GM19351 (cell line): Measurements from ENCODE around the gene KLF2.
"Not testable (repeated sequence)": the region's sequence is repeated elsewhere in the genome, so short reads cannot be mapped to it uniquely, and the experiment has no call there.

Experiments
- ATAC-seq: cut with Tn5 transposase; IDR thresholded peaks from one replicate; pipeline ENCODE4 v1.9.1; 2021; ENCODE audit warnings: mild to moderate bottlenecking, moderate library complexity; ENCODE audit not compliant: unreplicated experiment

The KLF2 gene

DNA sequence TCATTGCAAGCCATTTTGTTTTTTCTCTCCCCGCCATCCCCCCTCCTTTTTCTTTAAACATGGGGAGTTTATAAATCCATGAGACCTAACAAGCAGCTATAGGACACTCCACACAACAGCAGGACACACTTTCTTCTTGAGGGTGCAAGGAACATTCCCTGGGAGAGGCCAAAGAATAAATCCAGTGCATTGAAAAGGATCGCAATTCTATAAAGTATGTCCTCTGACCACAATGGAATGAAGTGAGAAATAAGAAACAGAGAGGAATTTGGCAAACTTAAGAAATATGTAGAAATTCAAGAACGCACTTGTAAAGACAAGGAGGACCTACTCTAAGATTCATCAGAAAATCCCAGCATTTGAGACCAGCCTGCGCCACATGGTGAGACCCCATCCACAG is 11.9 kb downstream of the KLF2 start:
- ATAC-seq: no peak

- no peak for ATAC-seq
These were observed 13.3 kb downstream of the KLF2 start for GRCh38 chr19:16337809-16338469.

GRCh38 chr19:16338470-16339360 is 14.1 kb downstream of the KLF2 start:
- no peak for ATAC-seq

DNA sequence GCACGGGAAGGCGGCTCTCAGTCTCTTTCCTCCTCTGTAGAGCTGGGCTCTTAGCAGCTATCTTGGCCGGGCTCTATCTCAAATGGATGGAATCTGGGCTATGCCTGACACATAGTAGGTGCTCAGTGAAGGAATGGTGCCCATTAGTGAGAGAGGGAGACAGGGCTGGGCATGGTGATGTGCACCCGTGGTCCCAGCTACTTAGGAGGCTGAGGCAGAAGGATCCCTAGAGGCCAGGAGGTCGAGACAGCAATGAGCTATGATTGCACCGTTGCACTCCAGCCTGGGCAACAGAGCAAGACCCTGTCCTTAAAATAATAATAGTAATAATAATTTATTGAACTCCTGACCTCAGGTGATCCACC is 14.7 kb downstream of the KLF2 start:
- no peak for ATAC-seq

- ATAC-seq: no peak
These were observed 15.5 kb downstream of the KLF2 start for GRCh38 chr19:16340092-16340491.

- no peak for ATAC-seq
These were observed 16.0 kb downstream of the KLF2 start for GRCh38 chr19:16340654-16341053.

- peak; percentile 58 for ATAC-seq
These were observed 17.5 kb downstream of the KLF2 start for GRCh38 chr19:16342002-16342715.

DNA sequence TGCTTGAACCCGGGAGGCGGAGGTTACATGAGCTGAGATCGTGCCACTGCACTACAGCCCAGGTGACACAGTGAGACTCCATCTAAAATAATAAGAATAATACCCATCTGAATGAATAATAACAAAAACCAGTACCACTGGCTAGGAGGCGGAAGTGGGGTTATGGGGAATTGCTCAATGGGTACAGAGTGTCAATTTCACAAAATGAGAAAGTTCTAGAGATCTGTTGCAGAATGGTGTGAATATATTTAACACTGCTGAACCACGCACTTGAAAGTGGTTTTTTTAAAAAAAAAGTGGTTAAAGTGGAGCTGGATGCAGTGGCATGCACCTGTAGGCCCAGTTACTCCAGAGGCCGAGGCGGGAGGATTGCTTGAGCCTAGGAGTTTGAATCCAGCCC is 18.5 kb downstream of the KLF2 start:
- ATAC-seq: no peak

GRCh38 chr19:16345457-16345856 is 20.8 kb downstream of the KLF2 start:
- ATAC-seq: no peak

DNA sequence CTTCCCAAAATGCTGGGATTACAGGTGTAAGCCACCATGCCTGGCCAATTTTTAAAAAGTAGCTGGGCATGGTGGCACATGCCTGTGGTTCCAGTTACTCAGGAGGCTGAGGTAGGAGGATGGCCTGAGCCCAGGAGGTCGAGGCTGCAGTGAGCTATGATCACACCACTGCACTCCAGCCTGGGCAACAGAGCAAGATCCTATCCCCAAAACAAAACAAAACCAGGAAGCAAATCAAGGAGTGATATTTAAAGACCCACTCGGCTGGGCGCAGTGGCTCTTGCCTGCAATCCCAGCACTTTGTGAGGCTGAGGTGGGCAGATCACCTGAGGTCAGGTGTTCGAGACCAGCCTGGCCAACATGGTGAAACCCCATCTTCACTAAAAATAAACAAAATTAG is 22.5 kb downstream of the KLF2 start:
- not testable (repeated sequence) for ATAC-seq

- no peak for ATAC-seq
These were observed 23.1 kb downstream of the KLF2 start for GRCh38 chr19:16347706-16348105.

DNA sequence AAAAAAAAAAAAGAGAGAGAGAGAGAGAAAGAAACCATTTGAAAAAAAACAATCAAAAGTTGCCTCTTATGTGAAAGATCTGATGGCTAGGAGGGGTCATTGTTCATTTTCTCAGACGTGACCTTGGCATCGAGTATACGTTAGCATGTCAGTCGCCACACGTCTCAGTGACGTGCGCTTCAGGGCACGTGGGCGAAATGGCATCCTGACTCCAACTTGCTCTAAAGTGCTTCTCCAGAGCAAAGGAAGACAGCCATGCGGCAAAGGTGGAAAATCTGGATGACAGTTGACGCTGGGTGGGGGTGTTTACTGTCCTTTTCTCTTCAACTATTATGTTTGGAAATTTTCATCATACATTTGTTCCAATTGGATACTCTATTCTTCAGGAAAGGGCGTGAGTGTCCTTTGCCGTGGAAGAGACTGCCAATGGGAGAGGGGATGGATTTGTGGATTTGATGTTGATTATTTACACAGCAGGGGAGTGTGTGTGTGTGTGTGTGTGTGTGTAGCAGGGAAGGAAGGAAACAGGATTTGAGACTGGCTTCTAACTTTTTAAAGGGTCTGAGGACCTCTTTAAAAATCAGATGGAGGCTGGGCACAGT is 25.0 kb downstream of the KLF2 start:
- ATAC-seq: no peak

DNA sequence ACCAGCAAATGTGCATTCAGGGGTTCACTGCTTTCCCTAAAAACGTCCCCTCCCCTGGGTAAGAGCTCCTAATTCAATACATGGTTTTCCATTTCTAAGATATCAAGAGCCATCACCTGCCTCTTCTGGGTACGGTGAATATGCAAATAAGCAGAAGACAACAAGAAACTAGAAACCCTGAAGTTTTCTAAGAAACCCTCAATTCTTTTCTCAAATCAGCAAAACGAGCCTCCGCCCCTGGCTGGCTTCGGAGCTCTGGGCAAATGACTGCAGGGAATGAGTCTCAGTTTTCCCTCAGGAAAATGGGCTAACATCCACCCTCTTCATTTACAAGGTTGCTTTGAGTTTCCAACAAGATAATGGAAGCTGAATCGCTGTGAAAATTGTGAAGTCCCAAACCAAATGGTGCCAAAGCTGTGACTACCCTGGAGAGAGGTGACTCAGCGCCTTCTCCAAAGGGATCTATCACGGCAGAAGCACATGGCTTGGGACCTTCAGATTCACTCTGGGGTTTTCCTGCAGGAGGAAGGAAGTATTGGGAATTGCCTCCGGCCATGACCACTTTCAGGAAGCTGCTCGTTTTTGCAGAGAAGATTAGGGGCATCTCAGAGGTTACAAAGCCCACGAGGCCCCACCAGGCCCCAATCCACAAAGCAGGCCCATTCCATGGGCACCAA is 26.6 kb downstream of the KLF2 start:
- ATAC-seq: no peak

- no peak for ATAC-seq
These were observed 30.8 kb downstream of the KLF2 start for GRCh38 chr19:16355293-16356043.

DNA sequence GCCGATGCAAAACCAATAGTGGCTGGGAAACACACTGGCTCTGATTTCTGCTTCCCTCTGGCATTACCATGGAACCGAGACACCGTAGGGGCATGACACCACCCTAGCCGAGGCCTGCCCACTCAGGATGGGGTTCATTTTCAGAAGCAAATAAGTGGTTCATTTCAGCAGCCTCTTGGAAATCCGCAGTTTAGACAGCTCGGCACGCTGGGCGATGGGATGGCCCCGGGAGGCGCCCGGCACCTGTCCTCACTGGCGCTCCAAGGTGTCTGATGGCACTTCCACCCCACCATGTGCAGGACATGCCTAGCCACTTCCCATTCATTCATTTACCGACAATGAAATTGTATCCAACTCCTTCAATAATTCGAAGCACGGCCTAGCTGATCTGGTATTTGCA is 33.8 kb downstream of the KLF2 start:
- no peak for ATAC-seq

DNA sequence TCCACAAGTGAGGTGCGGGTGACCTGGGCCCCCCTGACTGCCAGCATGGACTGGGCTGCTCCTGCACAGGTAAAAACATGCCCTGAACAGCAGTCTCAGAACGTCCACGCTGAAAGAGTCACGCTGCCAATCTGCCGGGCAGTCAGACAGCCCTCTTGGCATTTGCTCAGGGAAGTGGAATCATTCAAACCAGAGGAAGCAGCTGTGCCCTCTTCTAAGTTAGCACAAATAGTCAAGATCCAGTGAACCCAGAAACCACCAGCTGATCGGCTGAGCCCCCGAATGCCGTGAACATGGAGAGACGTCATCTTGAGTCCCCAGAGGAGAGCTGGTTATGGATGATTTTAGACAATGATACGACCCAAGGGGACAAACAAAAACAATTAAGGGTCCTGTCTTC is 34.4 kb downstream of the KLF2 start:
- ATAC-seq: no peak

DNA sequence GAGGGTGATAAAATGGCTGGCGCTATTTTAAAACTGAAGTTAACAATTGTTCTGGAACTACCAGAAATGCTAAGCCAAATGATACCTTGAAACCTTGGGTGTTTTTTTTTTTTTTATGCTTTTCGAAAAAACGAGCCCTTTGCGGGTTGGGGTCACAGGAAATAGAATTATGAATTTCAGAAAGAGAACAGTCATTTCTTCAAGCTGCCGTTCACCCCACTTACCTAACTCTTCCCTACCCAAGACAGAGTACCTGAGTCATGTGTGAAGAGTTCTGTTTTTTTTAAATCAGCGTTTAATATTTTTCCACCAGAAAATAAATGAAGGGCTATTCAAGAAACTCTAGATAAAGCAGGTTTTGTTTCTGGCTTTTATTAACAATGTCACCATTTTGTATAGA is 35.3 kb downstream of the KLF2 start:
- ATAC-seq: no peak

DNA sequence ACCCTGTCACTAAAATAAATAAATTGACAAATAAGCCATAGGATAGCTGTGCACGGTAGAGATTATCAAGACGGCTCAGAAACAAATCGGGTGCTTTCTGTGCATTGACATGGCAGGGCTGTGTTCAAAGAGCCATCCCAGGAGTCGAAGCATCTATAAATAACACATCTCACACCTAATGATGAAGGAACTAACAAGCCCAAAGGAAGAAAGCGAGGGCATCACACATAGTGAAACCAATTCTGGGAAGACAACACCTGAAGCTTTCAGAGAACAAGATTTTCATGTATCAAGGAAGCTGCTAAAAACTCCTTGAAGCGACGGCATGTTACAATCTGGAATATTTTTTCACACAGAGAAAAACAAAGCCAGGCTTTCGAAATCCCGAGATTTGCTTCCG is 36.1 kb downstream of the KLF2 start:
- ATAC-seq: no peak

DNA sequence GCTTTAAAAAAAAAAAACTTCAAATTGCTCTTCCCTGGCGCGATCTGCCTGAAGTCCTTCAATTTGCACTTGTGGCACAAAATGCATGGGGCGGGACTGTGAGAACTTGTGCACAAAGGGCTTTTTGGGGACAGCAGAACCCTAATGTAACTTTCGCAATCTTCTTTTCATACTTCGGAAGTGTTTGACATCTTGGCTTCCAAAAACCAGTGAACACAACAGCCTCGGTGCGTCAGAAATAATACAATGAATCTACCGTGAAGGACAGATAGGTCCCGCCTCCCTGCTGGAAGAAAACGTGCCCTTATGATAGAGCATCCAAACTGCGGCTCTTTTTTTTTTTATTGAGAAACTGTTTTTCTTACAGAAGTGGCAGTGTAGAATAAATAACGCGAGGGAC is 36.6 kb downstream of the KLF2 start:
- ATAC-seq: no peak

DNA sequence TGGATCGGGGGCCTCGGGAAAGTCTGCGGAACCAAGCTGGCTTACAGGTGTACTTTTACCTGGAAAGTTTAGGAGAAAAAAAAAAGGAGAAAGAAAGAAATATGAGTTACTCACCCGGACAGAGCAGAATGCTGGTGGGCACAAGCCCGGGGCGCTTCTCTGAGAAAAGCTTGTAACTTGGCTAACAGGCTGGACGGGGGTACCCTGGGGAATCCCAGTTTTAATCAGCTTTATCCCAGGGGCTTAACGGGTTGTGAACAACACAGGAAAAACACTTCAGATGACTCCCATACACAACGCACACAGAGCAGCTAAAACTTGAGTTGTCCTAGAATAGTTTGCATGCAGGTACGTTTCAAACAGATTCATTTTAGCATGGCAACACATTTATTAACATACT is 37.3 kb downstream of the KLF2 start:
- ATAC-seq: no peak
